Transverse colon (tissue), 4 donors: ENCODE data around the gene OSCP1. TPM values are rescaled to one million over a fixed set of nuclear protein-coding genes. Genes with fewer than 3 reads are reported as not detected.

Source experiments
- DNase-seq: peaks from one replicate; pipeline ENCODE4 v3.0.0-alpha.2; 2019
- H3K27ac ChIP-seq, 4 donors: fragments of 200-600 bp; sonication (generic); 2 replicates each; pipeline ENCODE4 v1.5.1; 2016 to 2018; ENCODE audit warnings: inconsistent platforms in 4 of 4
- H3K27me3 ChIP-seq: fragments of 200-600 bp; sonication (generic); 2 replicates; pipeline ENCODE4 v1.5.1; 2017; ENCODE audit warnings: inconsistent platforms
- H3K36me3 ChIP-seq, 4 donors: fragments of 200-600 bp; sonication (generic); 2 replicates each; pipeline ENCODE4 v1.5.1; 2017 to 2019; ENCODE audit warnings: inconsistent platforms in 4 of 4
- H3K4me1 ChIP-seq, 4 donors: fragments of 200-600 bp; sonication (generic); 2 replicates each; pipeline ENCODE4 v1.5.1; 2017 to 2020; ENCODE audit warnings: inconsistent platforms in 4 of 4
- H3K4me3 ChIP-seq, 4 donors: fragments of 200-600 bp; sonication (generic); 1 replicate in 1 of 4; 2 replicates in 3 of 4; pipeline versions ENCODE4 v1.5.1 to v1.6.1; 2017 to 2019; ENCODE audit warnings: inconsistent platforms in 4 of 4
- H3K9me3 ChIP-seq, 2 donors: fragments of 200-600 bp; sonication (generic); 2 replicates each; pipeline ENCODE4 v1.5.1; 2017 to 2019; ENCODE audit warnings: inconsistent platforms in 2 of 2
- EP300 ChIP-seq: sonication (generic); formaldehyde crosslinking; IDR thresholded peaks from one replicate; pipeline ENCODE4 v1.6.1; 2017; ENCODE audit warnings: antibody characterized with exemption, low read depth
- POLR2A ChIP-seq: fragments of 450-650 bp; IDR thresholded peaks from one replicate; pipeline ENCODE4 v1.6.1; 2016; ENCODE audit warnings: antibody characterized with exemption, mild to moderate bottlenecking, moderate library complexity
- POLR2AphosphoS5 ChIP-seq, 3 donors: sonication (generic); formaldehyde crosslinking; IDR thresholded peaks; one replicate each; pipeline ENCODE4 v1.6.1; 2016; ENCODE audit warnings: antibody characterized with exemption in 3 of 3
- WGBS, 2 donors: methylation state at CpG; one replicate each; pipeline ENCODE4 v1.1.5; 2018; ENCODE audit warnings: low coverage in 1 of 2; 5-methylcytosine and 5-hydroxymethylcytosine counted together
- in situ Hi-C, 4 donors: fragments of 200-750 bp; cut with MboI; loops; one replicate each; pipeline versions ENCODE4 v1.15.0 to v1.15.1; 2017; ENCODE audit warnings: low sequenced_read_pairs in 3 of 4, low pct_ligation_motif_present in 1 of 4, low pct_unique_long_range_greater_than_20kb in 1 of 4
- intact Hi-C: fragments of 100-400 bp; cut with DNase I; formaldehyde crosslinking; loops from one replicate; pipeline ENCODE4 v1.15.1; 2023; ENCODE audit warnings: low total_unique reads
- small RNA-seq, 4 donors: library from RNA; depleted of rRNA; stranded (forward); fragments of <200 nt; gene quantifications; one replicate each; pipeline ENCODE3, GENCODE V24; 2016
- total RNA-seq, 4 donors: library from RNA; depleted of rRNA; stranded (reverse); fragments of >200 nt; gene quantifications; one replicate each; pipeline ENCODE4 v1.1.0, GENCODE V29; 2016
- TF ChIP-seq, protein P1 (sequence below), 5 experiments: fragments of 200-600 bp in 3 of 5; fragments of 450-650 bp in 2 of 5; sonication (generic) in 3 of 5; IDR thresholded peaks; 1 replicate in 2 of 5; 2 replicates in 3 of 5; pipeline ENCODE4 v1.5.1; 2016 to 2017; ENCODE audit warnings: antibody characterized with exemption in 5 of 5, inconsistent platforms in 3 of 5, mild to moderate bottlenecking in 2 of 5, moderate library complexity in 1 of 5

The OSCP1 gene
- total RNA-seq, 4 donors from 2014 or later = 1.2 to 4.8 (median 3.7) TPM; not detected in 1

DNA sequence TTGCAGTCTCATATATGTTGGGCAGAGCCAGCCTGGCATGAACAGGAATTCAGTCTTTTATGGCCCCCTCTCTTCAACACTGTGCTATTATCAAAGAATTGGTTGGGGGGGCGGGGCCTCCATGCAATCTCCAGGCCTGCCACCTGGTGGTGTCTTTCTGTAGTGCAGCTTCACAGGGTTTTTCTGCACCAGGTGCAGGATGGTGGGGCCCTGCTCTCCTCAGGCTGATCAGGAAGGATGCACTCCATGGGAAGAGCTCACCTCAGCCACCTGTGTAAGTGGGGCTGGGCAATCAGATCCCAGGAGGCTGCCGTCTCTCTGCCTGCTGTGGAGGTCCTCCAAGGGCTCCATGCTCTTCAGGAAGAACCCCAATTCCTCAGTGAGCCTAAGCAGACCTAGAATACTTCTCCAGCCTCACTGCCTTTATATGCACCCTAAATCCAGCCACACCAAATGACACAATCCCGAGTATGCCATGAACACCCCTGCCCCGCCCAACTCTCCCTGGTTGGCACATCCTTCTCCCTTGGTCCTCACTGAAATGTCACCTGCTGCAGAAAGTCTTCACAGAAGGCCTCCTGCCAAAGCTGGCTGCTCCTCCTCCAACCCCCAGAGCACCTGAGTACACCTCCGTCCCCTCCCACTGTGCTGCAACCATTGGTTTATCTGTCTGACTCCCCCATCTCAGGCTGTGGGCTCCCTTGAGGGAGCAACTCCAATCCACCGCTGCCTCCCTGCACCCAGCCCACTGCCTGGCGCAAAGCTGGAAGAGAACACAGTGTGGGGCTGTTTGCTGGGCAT, 81.0 kb downstream of the OSCP1 start:
- TF ChIP-seq, protein P1, sequence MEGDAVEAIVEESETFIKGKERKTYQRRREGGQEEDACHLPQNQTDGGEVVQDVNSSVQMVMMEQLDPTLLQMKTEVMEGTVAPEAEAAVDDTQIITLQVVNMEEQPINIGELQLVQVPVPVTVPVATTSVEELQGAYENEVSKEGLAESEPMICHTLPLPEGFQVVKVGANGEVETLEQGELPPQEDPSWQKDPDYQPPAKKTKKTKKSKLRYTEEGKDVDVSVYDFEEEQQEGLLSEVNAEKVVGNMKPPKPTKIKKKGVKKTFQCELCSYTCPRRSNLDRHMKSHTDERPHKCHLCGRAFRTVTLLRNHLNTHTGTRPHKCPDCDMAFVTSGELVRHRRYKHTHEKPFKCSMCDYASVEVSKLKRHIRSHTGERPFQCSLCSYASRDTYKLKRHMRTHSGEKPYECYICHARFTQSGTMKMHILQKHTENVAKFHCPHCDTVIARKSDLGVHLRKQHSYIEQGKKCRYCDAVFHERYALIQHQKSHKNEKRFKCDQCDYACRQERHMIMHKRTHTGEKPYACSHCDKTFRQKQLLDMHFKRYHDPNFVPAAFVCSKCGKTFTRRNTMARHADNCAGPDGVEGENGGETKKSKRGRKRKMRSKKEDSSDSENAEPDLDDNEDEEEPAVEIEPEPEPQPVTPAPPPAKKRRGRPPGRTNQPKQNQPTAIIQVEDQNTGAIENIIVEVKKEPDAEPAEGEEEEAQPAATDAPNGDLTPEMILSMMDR (IDR thresholded peaks at IDR 0.05) = peak; percentile 94 to 96 (median 95)
- peak in 1 of 3 donors; percentile 4 for TF ChIP-seq POLR2AphosphoS5 (IDR thresholded peaks at IDR 0.05)
- no peak for TF ChIP-seq EP300
- TF ChIP-seq POLR2A = no peak
- Histone ChIP-seq H3K36me3 (no peaks in the 10 kb centered on the region), H3K4me1 (peaks cover 23 to 76% (median 44%) of the 10 kb centered on the region in 4 donors), H3K9me3 (no peaks in the 10 kb centered on the region), H3K27ac (peak overlapping the region; percentile 59 to 66 (median 62)), H3K27me3 (no peaks in the 10 kb centered on the region), H3K4me3 (no peak overlapping the region)
- in situ Hi-C loops = no loop called here
- peak; percentile 90 for DNase-seq
- 30 to 58% methylated on average over 2 to 6 of the region's 7 CpGs for WGBS, 2 donors
- intact Hi-C loops = no loop called here

Small RNAs within 50 kb of the gene (small RNA-seq; reads per million reads assigned to genes)
- gene RNU4-27P (0 to 0.18 (median 0) reads per million in 4 donors), gene SNORA63C (0.18 to 1.5 (median 0.49) reads per million in 4 donors)

Other genes with a start within 250 kb of the OSCP1 start
- gene THRAP3, start 226.0 kb downstream of the OSCP1 start, total RNA-seq = 10 to 100 TPM; 25.8 to 73.7 (median 59.9) TPM
- gene SH3D21, start 144.1 kb downstream of the OSCP1 start, total RNA-seq = 100 to 1,000 TPM in 1 of 4 donors, 10 to 100 TPM in 3; 12.7 to 143 (median 15.9) TPM
- 10 to 100 TPM in 3 of 4 donors, 1 to 10 TPM in 1; 4.4 to 24.8 (median 10.4) TPM for gene EVA1B, start 126.8 kb downstream of the OSCP1 start, total RNA-seq
- 100 to 1,000 TPM in 1 of 4 donors, 10 to 100 TPM in 3; 34.0 to 154 (median 44.3) TPM for gene STK40, start 64.5 kb downstream of the OSCP1 start, total RNA-seq
- gene LSM10, start 52.5 kb downstream of the OSCP1 start, total RNA-seq = 10 to 100 TPM in 3 of 4 donors, not detected in 1; 25.4 to 59.8 (median 32.9) TPM
- gene MRPS15, start 13.9 kb upstream of the OSCP1 start, total RNA-seq = 10 to 100 TPM; 19.5 to 59.5 (median 42.4) TPM
- gene CSF3R, start 32.5 kb upstream of the OSCP1 start, total RNA-seq = 10 to 100 TPM in 1 of 4 donors, 1 to 10 TPM in 3; 3.8 to 17.1 (median 5.2) TPM